ENCODE data around the gene TBC1D14. TPM values are rescaled to one million over a fixed set of nuclear protein-coding genes. Genes with fewer than 3 reads are reported as not detected.

TBC1D14 gene
- total RNA-seq, 1 experiment from 2014 or later, result 50.2 TPM

- no peak overlapping the region for H2BK5ac ChIP-seq (ENCODE audit: insufficient read length, low read length)
- TF ChIP-seq, protein P1, sequence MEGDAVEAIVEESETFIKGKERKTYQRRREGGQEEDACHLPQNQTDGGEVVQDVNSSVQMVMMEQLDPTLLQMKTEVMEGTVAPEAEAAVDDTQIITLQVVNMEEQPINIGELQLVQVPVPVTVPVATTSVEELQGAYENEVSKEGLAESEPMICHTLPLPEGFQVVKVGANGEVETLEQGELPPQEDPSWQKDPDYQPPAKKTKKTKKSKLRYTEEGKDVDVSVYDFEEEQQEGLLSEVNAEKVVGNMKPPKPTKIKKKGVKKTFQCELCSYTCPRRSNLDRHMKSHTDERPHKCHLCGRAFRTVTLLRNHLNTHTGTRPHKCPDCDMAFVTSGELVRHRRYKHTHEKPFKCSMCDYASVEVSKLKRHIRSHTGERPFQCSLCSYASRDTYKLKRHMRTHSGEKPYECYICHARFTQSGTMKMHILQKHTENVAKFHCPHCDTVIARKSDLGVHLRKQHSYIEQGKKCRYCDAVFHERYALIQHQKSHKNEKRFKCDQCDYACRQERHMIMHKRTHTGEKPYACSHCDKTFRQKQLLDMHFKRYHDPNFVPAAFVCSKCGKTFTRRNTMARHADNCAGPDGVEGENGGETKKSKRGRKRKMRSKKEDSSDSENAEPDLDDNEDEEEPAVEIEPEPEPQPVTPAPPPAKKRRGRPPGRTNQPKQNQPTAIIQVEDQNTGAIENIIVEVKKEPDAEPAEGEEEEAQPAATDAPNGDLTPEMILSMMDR (conservative IDR thresholded peaks at IDR 0.05), result no peak
- no peak overlapping the region for H3K56ac ChIP-seq (ENCODE audit: insufficient read length, low read depth, low read length)
- WGBS (ENCODE audit: extremely low coverage, insufficient read length, low lambda C conversion rate), result no CpG with 5 or more reads among the region's 11 CpGs
- no peaks in the 10 kb centered on the region for H3K9me3 ChIP-seq (ENCODE audit: control insufficient read depth, low read depth, low read length)
- no peak overlapping the region for H2BK20ac ChIP-seq (ENCODE audit: low read depth, low read length, poor library complexity, severe bottlenecking)
- H4K5ac ChIP-seq (ENCODE audit: insufficient read length, low read depth, low read length), result no peak overlapping the region
- H3T11ph ChIP-seq (ENCODE audit: low read length), result no peak overlapping the region
- peaks cover 0 to 4% of the 10 kb centered on the region in 2 experiments; a peak in 2 of 4 replicates for H3K4me1 Mint-ChIP-seq
- H3K18ac ChIP-seq (ENCODE audit: insufficient read length, low read depth, low read length), result no peak overlapping the region
- H2BK12ac ChIP-seq (ENCODE audit: insufficient read length, low read depth, low read length), result no peak overlapping the region
- H3K79me1 ChIP-seq (ENCODE audit: insufficient read depth, low read depth, low read length, poor library complexity, severe bottlenecking), result no peaks in the 10 kb centered on the region
- no peak overlapping the region for H3K4ac ChIP-seq (ENCODE audit: low read depth, low read length)
- no peak overlapping the region for H3K14ac ChIP-seq (ENCODE audit: insufficient read depth, low read length)
- H2BK120ac ChIP-seq (ENCODE audit: low read depth, low read length, poor library complexity, severe bottlenecking), result no peak overlapping the region
- no peak overlapping the region for H2AK5ac ChIP-seq (ENCODE audit: insufficient read length, low read length)
- H3K79me2 ChIP-seq (ENCODE audit: insufficient read depth, low read length), result no peaks in the 10 kb centered on the region
- H3K9ac ChIP-seq (ENCODE audit: extremely low read depth, insufficient read length, low read length), result no peak overlapping the region
- H3K27ac ChIP-seq (ENCODE audit: insufficient read length, low read depth, low read length), result no peak overlapping the region
- no peak overlapping the region for H2AFZ ChIP-seq (ENCODE audit: low read length)
- H4K8ac ChIP-seq (replicated peaks; ENCODE audit: insufficient read length, low read depth, low read length), result no peak overlapping the region
- no peaks in the 10 kb centered on the region for H3K4me1 ChIP-seq (ENCODE audit: insufficient read depth, low read length)
- no peaks in the 10 kb centered on the region for H3K27me3 ChIP-seq (ENCODE audit: insufficient read depth, low read length)
- H3K23me2 ChIP-seq (ENCODE audit: insufficient read length, low read depth, low read length, poor library complexity, severe bottlenecking), result no peaks in the 10 kb centered on the region
- H2BK15ac ChIP-seq (ENCODE audit: low read depth, low read length), result no peak overlapping the region
- peaks cover 1% of the 10 kb centered on the region; the same call in 1 of the 2 replicates for H3K27me3 Mint-ChIP-seq (ENCODE audit: low read depth)
- H3K4me2 ChIP-seq (ENCODE audit: insufficient read depth, insufficient read length, low read length), result no peak overlapping the region
- no peak overlapping the region for H3K4me3 Mint-ChIP-seq
- DNase-seq, result no peak
- H3K36me3 Mint-ChIP-seq (ENCODE audit: insufficient read depth in 1 of 3, low read depth in 3 of 3), result peaks cover 32 to 85% (median 82%) of the 10 kb centered on the region in 3 experiments; a peak in 6 of 7 replicates
- no peak overlapping the region for H4K91ac ChIP-seq (ENCODE audit: insufficient read length, low read depth, low read length)
- peak overlapping the region in 1 of 3 experiments; percentile 4; a peak in 2 of 7 replicates for H3K27ac Mint-ChIP-seq
- no peak overlapping the region for H3K23ac ChIP-seq (ENCODE audit: insufficient read length, low read depth, low read length)
- no peaks in the 10 kb centered on the region for H4K20me1 ChIP-seq (ENCODE audit: control insufficient read depth, insufficient read depth, insufficient read length)
- no peaks in the 10 kb centered on the region for H3K9me3 Mint-ChIP-seq
These were observed 31.1 kb upstream of the TBC1D14 start for GRCh38 chr4:6878451-6879059.
